ENCODE data around the gene SPEM3. TPM values are rescaled to one million over a fixed set of nuclear protein-coding genes. Genes with fewer than 3 reads are reported as not detected.
A peak's percentile ranks its signal among the peaks of the same experiment; 100 is the strongest.

The SPEM3 gene
- total RNA-seq, 1 donor from 2014 or later: not detected

DNA sequence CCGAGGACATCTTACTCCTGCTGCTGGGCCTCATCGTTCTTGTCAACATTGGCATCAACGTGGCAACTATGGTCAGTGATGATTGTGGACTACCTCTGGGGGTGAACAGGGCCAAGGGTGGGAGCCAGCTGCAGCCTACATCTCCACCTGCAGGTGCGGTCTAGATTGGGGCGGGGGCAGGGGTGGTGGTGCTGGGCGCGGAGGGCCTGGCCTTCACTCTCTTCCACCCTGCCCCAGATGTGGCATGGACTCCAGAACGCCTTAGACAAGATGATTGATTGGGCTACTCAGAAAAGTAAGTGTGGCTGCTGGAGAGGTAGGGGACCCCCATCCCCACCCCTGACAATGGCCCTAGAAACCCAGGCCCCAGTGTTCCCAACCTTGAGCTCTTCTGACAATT lies 2.9 kb upstream of the SPEM3 start:
- no peaks in the 10 kb centered on the region for H3K9me3 ChIP-seq (ENCODE audit: low read depth)
- TF ChIP-seq, protein P1, sequence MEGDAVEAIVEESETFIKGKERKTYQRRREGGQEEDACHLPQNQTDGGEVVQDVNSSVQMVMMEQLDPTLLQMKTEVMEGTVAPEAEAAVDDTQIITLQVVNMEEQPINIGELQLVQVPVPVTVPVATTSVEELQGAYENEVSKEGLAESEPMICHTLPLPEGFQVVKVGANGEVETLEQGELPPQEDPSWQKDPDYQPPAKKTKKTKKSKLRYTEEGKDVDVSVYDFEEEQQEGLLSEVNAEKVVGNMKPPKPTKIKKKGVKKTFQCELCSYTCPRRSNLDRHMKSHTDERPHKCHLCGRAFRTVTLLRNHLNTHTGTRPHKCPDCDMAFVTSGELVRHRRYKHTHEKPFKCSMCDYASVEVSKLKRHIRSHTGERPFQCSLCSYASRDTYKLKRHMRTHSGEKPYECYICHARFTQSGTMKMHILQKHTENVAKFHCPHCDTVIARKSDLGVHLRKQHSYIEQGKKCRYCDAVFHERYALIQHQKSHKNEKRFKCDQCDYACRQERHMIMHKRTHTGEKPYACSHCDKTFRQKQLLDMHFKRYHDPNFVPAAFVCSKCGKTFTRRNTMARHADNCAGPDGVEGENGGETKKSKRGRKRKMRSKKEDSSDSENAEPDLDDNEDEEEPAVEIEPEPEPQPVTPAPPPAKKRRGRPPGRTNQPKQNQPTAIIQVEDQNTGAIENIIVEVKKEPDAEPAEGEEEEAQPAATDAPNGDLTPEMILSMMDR (IDR thresholded peaks at IDR 0.05): no peak
- no peak for TF ChIP-seq EZH2 (IDR thresholded peaks at IDR 0.05)
- no peak for TF ChIP-seq EZH2phosphoT487 (IDR thresholded peaks at IDR 0.05)
- no peak overlapping the region for H3K4me3 ChIP-seq
- H3F3A ChIP-seq (ENCODE audit: low read depth): no peaks in the 10 kb centered on the region
- Mint-ChIP-seq H3K27ac (peak overlapping the region; percentile 8), H3K27me3 (ENCODE audit: insufficient read depth, low read depth) (peaks cover 17% of the 10 kb centered on the region), H3K4me1 (peaks cover 9% of the 10 kb centered on the region), H3K4me3 (no peak overlapping the region), H3K36me3 (no peaks in the 10 kb centered on the region), H3K9me3 (no peaks in the 10 kb centered on the region)
- H3K79me2 ChIP-seq (ENCODE audit: low read depth): no peaks in the 10 kb centered on the region
- H3K27ac ChIP-seq: no peak overlapping the region
- no peaks in the 10 kb centered on the region for H4K20me1 ChIP-seq (ENCODE audit: low read depth)
- H3K4me1 ChIP-seq: no peaks in the 10 kb centered on the region
- H3K27me3 ChIP-seq: no peaks in the 10 kb centered on the region
- DNase-seq (ENCODE audit: low spot score): no peak
- no peak overlapping the region for H2AFZ ChIP-seq (replicated peaks)
- no peak overlapping the region for H3K4me2 ChIP-seq
- no peak overlapping the region for H3K9ac ChIP-seq
- no peaks in the 10 kb centered on the region for H3K36me3 ChIP-seq

DNA sequence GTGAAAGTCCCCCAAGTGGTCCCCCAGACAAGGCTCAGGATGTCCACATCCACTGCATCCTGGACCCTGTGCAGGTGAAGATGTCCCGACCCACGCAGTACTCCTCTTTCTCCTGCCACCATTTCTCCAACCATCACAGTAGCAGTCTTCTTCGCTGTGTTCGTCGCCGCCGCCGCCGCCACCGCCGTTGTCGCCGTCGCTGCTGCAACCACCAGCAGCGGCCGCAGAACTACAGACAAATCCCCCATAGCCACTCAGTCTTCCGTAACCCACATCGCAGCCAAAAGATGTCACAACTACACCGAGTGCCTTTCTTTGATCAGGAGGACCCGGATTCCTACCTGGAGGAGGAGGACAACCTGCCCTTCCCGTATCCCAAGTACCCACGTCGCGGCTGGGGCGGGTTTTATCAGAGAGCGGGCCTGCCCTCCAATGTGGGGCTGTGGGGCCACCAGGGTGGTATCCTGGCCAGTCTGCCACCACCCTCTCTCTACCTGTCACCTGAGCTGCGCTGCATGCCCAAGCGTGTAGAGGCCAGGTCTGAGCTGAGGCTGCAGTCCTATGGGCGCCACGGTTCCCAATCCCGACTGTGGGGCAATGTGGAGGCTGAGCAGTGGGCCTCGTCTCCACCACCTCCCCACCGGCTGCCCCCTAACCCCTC lies 2.3 kb upstream of the SPEM3 start:
- Mint-ChIP-seq H3K9me3 (no peaks in the 10 kb centered on the region), H3K36me3 (no peaks in the 10 kb centered on the region), H3K27ac (peak overlapping the region; percentile 8), H3K4me3 (peak overlapping the region; percentile 12), H3K27me3 (ENCODE audit: insufficient read depth, low read depth) (peaks cover 17% of the 10 kb centered on the region), H3K4me1 (peaks cover 5% of the 10 kb centered on the region)
- Histone ChIP-seq H3K4me2 (no peak overlapping the region), H3F3A (ENCODE audit: low read depth) (no peaks in the 10 kb centered on the region), H3K79me2 (ENCODE audit: low read depth) (no peaks in the 10 kb centered on the region), H3K9me3 (ENCODE audit: low read depth) (no peaks in the 10 kb centered on the region), H3K4me1 (no peaks in the 10 kb centered on the region), H3K4me3 (no peak overlapping the region), H3K9ac (no peak overlapping the region), H4K20me1 (ENCODE audit: low read depth) (no peaks in the 10 kb centered on the region), H2AFZ (replicated peaks) (no peak overlapping the region), H3K36me3 (no peaks in the 10 kb centered on the region), H3K27ac (no peak overlapping the region), H3K27me3 (no peaks in the 10 kb centered on the region)
- no peak for DNase-seq (ENCODE audit: low spot score)
- no peak for TF ChIP-seq EZH2phosphoT487 (IDR thresholded peaks at IDR 0.05)
- TF ChIP-seq EZH2 (IDR thresholded peaks at IDR 0.05): no peak
- TF ChIP-seq, protein P1 (IDR thresholded peaks at IDR 0.05): no peak

DNA sequence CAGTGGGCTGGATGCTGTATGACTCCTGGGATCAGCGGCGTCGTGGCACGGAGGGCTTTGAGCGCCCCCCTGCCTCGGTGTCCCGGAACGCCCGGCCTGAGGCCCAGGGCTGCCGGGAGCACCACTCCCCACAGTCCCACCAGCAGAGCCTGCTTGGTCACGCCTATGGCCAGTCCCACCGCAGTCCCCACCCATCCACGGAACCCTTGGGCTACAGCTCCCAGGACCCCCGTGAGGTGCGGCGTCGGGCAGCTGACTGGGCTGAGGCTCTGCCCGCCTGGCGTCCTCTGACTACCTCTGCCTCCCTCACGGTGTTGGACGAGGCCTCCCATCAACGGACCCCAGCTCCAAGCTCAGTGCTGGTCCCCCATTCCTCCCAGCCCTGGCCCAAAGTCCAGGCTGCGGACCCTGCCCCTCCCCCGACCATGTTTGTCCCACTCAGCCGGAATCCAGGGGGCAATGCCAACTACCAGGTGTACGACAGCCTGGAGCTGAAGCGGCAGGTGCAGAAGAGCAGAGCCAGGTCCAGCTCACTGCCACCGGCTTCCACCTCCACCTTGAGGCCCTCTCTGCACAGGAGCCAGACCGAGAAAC lies 1.7 kb upstream of the SPEM3 start:
- DNase-seq (ENCODE audit: low spot score): no peak
- Mint-ChIP-seq H3K36me3 (no peaks in the 10 kb centered on the region), H3K27ac (no peak overlapping the region), H3K4me3 (no peak overlapping the region), H3K9me3 (no peaks in the 10 kb centered on the region), H3K27me3 (ENCODE audit: insufficient read depth, low read depth) (peaks cover 17% of the 10 kb centered on the region), H3K4me1 (peaks cover 3% of the 10 kb centered on the region)
- Histone ChIP-seq H2AFZ (replicated peaks) (no peak overlapping the region), H3K4me2 (no peak overlapping the region), H3K27ac (no peak overlapping the region), H3F3A (ENCODE audit: low read depth) (no peaks in the 10 kb centered on the region), H3K36me3 (no peaks in the 10 kb centered on the region), H3K4me3 (no peak overlapping the region), H3K9ac (no peak overlapping the region), H3K9me3 (ENCODE audit: low read depth) (no peaks in the 10 kb centered on the region), H4K20me1 (ENCODE audit: low read depth) (no peaks in the 10 kb centered on the region), H3K27me3 (no peaks in the 10 kb centered on the region), H3K4me1 (no peaks in the 10 kb centered on the region), H3K79me2 (ENCODE audit: low read depth) (no peaks in the 10 kb centered on the region)
- TF ChIP-seq, protein P1 (IDR thresholded peaks at IDR 0.05): no peak
- no peak for TF ChIP-seq EZH2phosphoT487 (IDR thresholded peaks at IDR 0.05)
- no peak for TF ChIP-seq EZH2 (IDR thresholded peaks at IDR 0.05)
